Left lung (tissue), 10 donors: ENCODE measurements around the gene RAPGEF2. TPM values are rescaled to one million over a fixed set of nuclear protein-coding genes. Genes with fewer than 3 reads are reported as not detected.
A peak's percentile ranks its signal among the peaks of the same experiment; 100 is the strongest.
"Not testable (repeated sequence)": the region's sequence is repeated elsewhere in the genome, so short reads cannot be mapped to it uniquely, and the experiment has no call there.

Source experiments
- ATAC-seq: fragments of 200-7000 bp; cut with Tn5 transposase; one replicate; pipeline ENCODE4 v1.9.1; 2020; ENCODE audit warnings: moderate library complexity
- DNase-seq, 4 donors: peaks; one replicate each; pipeline ENCODE4 v3.0.0-alpha.2; 2013 to 2020
- H3K27ac ChIP-seq, 2 donors: fragments of 200-600 bp; sonication (generic) in 1 of 2; one replicate each; pipeline versions ENCODE4 v1.5.0 to v1.8.0; 2020 to 2021
- H3K27me3 ChIP-seq, 2 donors: fragments of 200-600 bp; sonication (generic) in 1 of 2; one replicate each; pipeline versions ENCODE4 v1.5.0 to v1.8.0; 2020 to 2021
- H3K36me3 ChIP-seq, 2 donors: fragments of 200-600 bp; sonication (generic) in 1 of 2; one replicate each; pipeline versions ENCODE4 v1.5.0 to v1.8.0; 2020 to 2021
- H3K4me1 ChIP-seq, 2 donors: fragments of 200-600 bp; one replicate each; pipeline ENCODE4 v1.8.0; 2021
- H3K4me3 ChIP-seq, 2 donors: fragments of 200-600 bp; sonication (generic) in 1 of 2; one replicate each; pipeline versions ENCODE4 v1.5.0 to v1.8.0; 2020 to 2021; ENCODE audit warnings: mild to moderate bottlenecking in 1 of 2
- H3K9me3 ChIP-seq, 2 donors: fragments of 200-600 bp; sonication (generic) in 1 of 2; one replicate each; pipeline versions ENCODE4 v1.5.0 to v1.8.0; 2020 to 2021
- CTCF ChIP-seq, 2 donors: fragments of 200-600 bp; sonication (generic) in 1 of 2; IDR thresholded peaks; one replicate each; pipeline versions ENCODE4 v1.5.0 to v1.8.0; 2021; ENCODE audit warnings: antibody characterized with exemption in 2 of 2
- intact Hi-C, 2 donors: fragments of 100-400 bp; cut with DNase I; formaldehyde crosslinking; loops; one replicate each; pipeline versions ENCODE4 v1.11.2 to v1.14.2; 2022
- polyA plus RNA-seq, 6 donors: library from polyadenylated mRNA; unstranded; fragments of 120-200 nt; gene quantifications; one replicate each; pipeline ENCODE4 v1.2.1, GENCODE V29; 2013; ENCODE audit not compliant: insufficient read length in 6 of 6
- total RNA-seq, 2 donors: library from RNA; stranded (reverse); fragmentation: NEBNext Ultra II Directional; extraction: Animal tissue kit (Norgen Biotek cat#: 25700); gene quantifications; one replicate each; pipeline ENCODE4 v1.2.1, GENCODE V29; 2021
- donor health status: DM: no; HTN: yes; CAD: no.
- donor health status: DM: no; HTN: no; CAD: no.

Gene RAPGEF2
- total and polyA plus RNA-seq, 8 donors: 39.9 to 52.0 (median 45.4) TPM

GRCh38 chr4:159305129-159305528, 202.2 kb downstream of the RAPGEF2 start:
- no peak for ATAC-seq
- Histone ChIP-seq H3K9me3 (peaks cover 0 to 2% of the 10 kb centered on the region in 2 donors), H3K4me3 (no peak overlapping the region), H3K4me1 (no peaks in the 10 kb centered on the region), H3K27ac (no peak overlapping the region), H3K27me3 (no peaks in the 10 kb centered on the region), H3K36me3 (no peaks in the 10 kb centered on the region)
- DNase-seq: no peak
- TF ChIP-seq CTCF (IDR thresholded peaks at IDR 0.05): no peak
- intact Hi-C loops: no loop called here

DNA sequence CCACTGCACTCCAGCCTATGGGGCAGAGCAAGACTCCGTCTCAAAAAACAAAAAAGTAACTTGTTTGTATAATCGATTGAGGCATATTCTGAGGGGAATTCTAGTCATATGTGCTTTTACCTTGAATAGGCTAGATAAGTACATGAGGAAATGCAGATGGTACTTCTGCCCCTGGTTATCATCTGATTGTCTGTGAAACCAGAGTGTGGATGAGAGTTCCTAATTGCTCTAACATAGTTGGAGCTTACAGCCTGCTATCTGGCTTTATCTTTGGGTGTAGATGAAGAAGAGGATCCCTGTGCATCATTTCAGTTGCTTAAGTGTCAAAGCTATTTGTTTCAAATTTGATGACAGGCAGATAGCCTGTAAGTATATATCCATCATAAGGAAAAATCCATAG, 205.1 kb downstream of the RAPGEF2 start:
- no peak for TF ChIP-seq CTCF (IDR thresholded peaks at IDR 0.05)
- no peak for ATAC-seq

DNA sequence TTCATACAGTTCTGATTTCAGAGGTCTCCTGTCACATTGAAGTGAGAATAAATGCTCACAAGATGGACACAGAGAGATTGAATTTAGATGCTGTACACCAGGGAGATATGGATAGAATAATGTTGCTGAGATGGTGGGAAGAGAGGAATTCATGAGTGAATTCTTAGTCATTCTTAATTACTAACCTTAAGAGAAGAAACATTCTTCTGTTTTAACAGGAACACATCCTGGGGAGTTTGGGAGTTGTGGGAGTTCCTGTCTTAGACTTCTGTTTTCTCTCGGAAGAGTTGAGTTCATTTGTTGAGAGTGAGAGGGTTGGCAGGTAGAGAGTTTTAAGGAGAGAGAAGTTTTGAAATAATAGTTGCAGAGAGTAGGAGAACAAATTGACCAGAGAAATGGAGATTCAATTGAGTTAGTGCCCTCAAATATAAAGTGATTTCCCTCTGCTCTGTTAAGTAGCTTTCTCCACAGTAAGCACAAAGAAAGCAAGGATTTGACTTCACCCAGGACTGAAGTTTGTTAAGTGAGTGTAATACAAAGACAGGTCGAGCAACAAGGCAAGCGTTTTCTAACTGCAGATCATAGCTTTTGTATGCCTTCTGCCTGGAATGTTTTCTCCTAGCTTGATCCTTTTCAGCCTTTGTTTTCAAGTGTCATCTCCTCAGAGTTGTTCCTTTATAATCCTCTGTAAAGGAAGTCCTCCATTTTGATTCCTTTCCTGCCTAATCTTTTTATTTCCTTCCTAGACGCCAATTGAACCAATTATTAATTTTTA, 205.9 kb downstream of the RAPGEF2 start:
- no peak for DNase-seq
- TF ChIP-seq CTCF (IDR thresholded peaks at IDR 0.05): no peak
- intact Hi-C loops: no loop called here
- no peak overlapping the region for H3K4me3 ChIP-seq
- peaks cover 0 to 2% of the 10 kb centered on the region in 2 donors for H3K9me3 ChIP-seq
- no peaks in the 10 kb centered on the region for H3K36me3 ChIP-seq
- no peaks in the 10 kb centered on the region for H3K27me3 ChIP-seq
- no peak overlapping the region for H3K27ac ChIP-seq
- no peaks in the 10 kb centered on the region for H3K4me1 ChIP-seq
- ATAC-seq: no peak

More for the DNA sequence above, 205.1 kb downstream of the RAPGEF2 start:
- Histone ChIP-seq H3K4me3 (no peak overlapping the region), H3K9me3 (peaks cover 0 to 2% of the 10 kb centered on the region in 2 donors), H3K27me3 (no peaks in the 10 kb centered on the region), H3K4me1 (no peaks in the 10 kb centered on the region), H3K36me3 (no peaks in the 10 kb centered on the region), H3K27ac (no peak overlapping the region)
- intact Hi-C loops: no loop called here
- DNase-seq: no peak

DNA sequence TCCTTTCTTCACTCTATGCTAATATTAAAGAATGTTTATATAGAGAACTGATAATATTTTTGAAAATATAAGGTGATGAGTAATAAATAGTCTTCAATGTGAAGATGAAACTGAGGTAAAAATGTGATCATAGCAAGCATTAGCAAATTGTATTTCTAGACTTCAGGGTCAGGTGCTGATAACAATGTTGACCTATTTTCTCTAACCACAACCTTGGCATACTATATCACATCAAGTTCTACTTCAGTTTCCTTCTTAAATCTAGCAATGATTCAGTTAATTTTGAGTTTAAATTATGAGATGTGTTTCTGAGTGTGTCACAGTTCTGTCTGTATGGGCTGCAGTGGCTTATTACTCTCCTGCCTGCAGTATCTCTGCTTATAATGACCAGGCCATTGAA, 209.4 kb downstream of the RAPGEF2 start:
- TF ChIP-seq CTCF (IDR thresholded peaks at IDR 0.05): no peak
- Histone ChIP-seq H3K27me3 (no peaks in the 10 kb centered on the region), H3K4me3 (no peak overlapping the region), H3K27ac (no peak overlapping the region), H3K9me3 (no peaks in the 10 kb centered on the region), H3K4me1 (no peaks in the 10 kb centered on the region), H3K36me3 (peaks cover 0 to 21% of the 10 kb centered on the region in 2 donors)
- peak; percentile 21 for ATAC-seq
- DNase-seq: no peak
- intact Hi-C loops: no loop called here

GRCh38 chr4:159315879-159316278, 213.0 kb downstream of the RAPGEF2 start:
- H3K4me3 ChIP-seq, H3K9me3 ChIP-seq, H3K27ac ChIP-seq, H3K27me3 ChIP-seq, ATAC-seq, H3K4me1 ChIP-seq, DNase-seq, intact Hi-C loops: not testable (repeated sequence)
- H3K36me3 ChIP-seq: peaks cover 0 to 25% of the 10 kb centered on the region in 2 donors
- TF ChIP-seq CTCF (IDR thresholded peaks at IDR 0.05): peak in 1 of 2 donors; percentile 10
